Measurements from ENCODE around the gene ELAVL3.

- TF ChIP-seq E2F4 (CRISPR knock-in tag; IDR thresholded peaks at IDR 0.05; ENCODE audit: borderline replicate concordance, low read depth) (no peak), CTCF (IDR thresholded peaks at IDR 0.05) (no peak)
Observed at GRCh38 chr19:11418549-11419506, 62.0 kb downstream of the ELAVL3 start, which contains the start of gene RGL3.

Measured in WTC11 (cell line).